Thymus (tissue), 11 donors: ENCODE measurements around the gene SEC14L5. TPM values are rescaled to one million over a fixed set of nuclear protein-coding genes. Genes with fewer than 3 reads are reported as not detected.

ENCODE experiments used
- DNase-seq, 9 donors: peaks; one replicate each; pipeline ENCODE4 v3.0.0-alpha.2; 2013; ENCODE audit warnings: low spot score in 9 of 9, low read depth in 6 of 9, missing footprints in 1 of 9
- H3K27ac ChIP-seq, 2 donors: one replicate each; pipeline ENCODE4 v1.5.1; 2013; ENCODE audit warnings: control low read depth in 1 of 2, low read depth in 1 of 2, low read length in 1 of 2, mild to moderate bottlenecking in 1 of 2, moderate library complexity in 1 of 2
- H3K27me3 ChIP-seq, 2 donors: one replicate each; pipeline ENCODE4 v1.5.1; 2013; ENCODE audit warnings: low read length in 1 of 2; ENCODE audit not compliant: control insufficient read depth in 2 of 2, insufficient read depth in 1 of 2
- H3K36me3 ChIP-seq, 2 donors: one replicate each; pipeline ENCODE4 v1.5.1; 2013; ENCODE audit warnings: low read length in 1 of 2, mild to moderate bottlenecking in 1 of 2, moderate library complexity in 1 of 2; ENCODE audit not compliant: control insufficient read depth in 2 of 2, insufficient read depth in 2 of 2
- H3K4me1 ChIP-seq, 2 donors: one replicate each; pipeline ENCODE4 v1.5.1; 2013; ENCODE audit warnings: low read length in 2 of 2; ENCODE audit not compliant: control insufficient read depth in 2 of 2, insufficient read depth in 2 of 2
- H3K4me3 ChIP-seq, 2 donors: one replicate each; pipeline ENCODE4 v1.5.1; 2013; ENCODE audit warnings: low read length in 2 of 2, control low read depth in 1 of 2, mild to moderate bottlenecking in 1 of 2
- H3K9me3 ChIP-seq, 2 donors: one replicate each; pipeline ENCODE4 v1.5.1; 2013; ENCODE audit warnings: low read length in 1 of 2, mild to moderate bottlenecking in 1 of 2; ENCODE audit not compliant: control insufficient read depth in 2 of 2, insufficient read depth in 1 of 2
- WGBS: extraction: QIAGEN DNeasy Blood & Tissue Kit; methylation state at CpG from one replicate; pipeline ENCODE4 v1.1.7; 2013; 5-methylcytosine and 5-hydroxymethylcytosine counted together
- polyA plus RNA-seq: library from polyadenylated mRNA; stranded (reverse); fragments of 200-250 nt; gene quantifications from one replicate; pipeline ENCODE4 v1.2.3, GENCODE V29; 2013
- total RNA-seq: library from RNA; stranded (reverse); fragments of 120-200 nt; gene quantifications from one replicate; pipeline ENCODE4 v1.2.4, GENCODE V29; 2013
- donor health status: healthy.

Gene SEC14L5
- total and polyA plus RNA-seq, 2 donors: 0.14 to 0.24 TPM

DNA sequence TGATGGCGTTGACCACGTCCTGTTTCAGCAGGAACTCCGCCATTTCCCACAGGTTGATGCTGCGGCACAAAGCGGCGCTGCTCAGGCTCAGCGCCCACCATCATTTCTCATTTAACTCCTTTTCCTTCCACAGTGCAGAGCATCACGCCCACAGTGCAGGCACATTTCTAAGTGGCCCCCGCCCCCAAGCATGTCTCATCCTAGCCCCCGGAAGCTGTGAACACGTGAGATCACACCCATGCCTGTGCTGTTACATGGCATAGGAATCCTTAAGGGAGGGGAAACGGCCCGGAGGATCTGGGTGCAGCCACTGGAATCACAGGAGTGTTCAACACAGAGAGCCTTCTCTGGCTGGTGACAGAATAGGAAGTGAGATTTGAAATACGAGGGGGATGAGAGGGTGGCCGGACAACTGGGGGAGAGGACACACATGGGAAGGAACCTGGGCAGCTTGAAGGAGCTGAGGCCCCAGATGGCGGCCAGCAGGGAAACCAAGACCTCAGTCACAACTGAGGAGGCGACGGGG lies 70.9 kb downstream of the SEC14L5 start:
- peaks cover 8% of the 10 kb centered on the region in 2 donors for H3K4me1 ChIP-seq
- H3K9me3 ChIP-seq: no peaks in the 10 kb centered on the region
- DNase-seq: no peak
- no peak overlapping the region for H3K4me3 ChIP-seq
- H3K27me3 ChIP-seq: peaks cover 0 to 4% of the 10 kb centered on the region in 2 donors
- no peak overlapping the region for H3K27ac ChIP-seq
- WGBS: 97% methylated on average over 18 of the region's 18 CpGs
- peaks cover 0 to 24% of the 10 kb centered on the region in 2 donors for H3K36me3 ChIP-seq

DNA sequence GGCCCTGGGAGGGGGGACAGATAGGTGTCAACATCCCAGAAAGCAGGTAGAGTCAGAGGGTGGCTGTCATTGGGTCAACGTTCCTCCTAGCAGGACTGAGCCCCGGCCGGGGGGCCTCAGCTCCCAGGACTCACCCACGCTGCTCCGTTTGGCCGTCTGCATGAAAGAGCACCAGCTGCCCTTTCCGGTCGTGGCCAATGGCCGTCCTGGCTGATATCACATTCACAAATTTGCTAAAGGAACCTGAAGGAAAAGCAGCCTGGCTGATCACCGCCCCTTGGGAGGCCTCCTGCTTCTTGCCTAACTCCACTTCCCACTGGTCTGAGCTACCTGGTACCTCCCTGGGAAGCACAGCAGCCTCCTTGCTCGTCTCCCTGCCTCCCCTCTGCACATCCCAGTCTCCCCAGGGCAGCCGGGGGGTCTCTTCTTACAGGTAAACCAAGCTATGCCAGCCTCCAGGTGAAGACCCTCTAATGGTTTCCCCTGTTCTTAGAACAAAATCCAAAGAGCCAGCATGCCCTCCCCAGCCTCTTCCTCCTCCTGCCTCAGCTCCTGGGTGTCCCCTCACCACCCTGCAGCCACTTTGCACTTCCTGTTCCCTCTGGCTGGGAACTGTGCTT lies 72.2 kb downstream of the SEC14L5 start:
- DNase-seq: no peak
- no peaks in the 10 kb centered on the region for H3K9me3 ChIP-seq
- 90% methylated on average over 12 of the region's 12 CpGs for WGBS
- H3K4me1 ChIP-seq: peaks cover 14% of the 10 kb centered on the region in 2 donors
- peaks cover 0 to 4% of the 10 kb centered on the region in 2 donors for H3K27me3 ChIP-seq
- peaks cover 0 to 21% of the 10 kb centered on the region in 2 donors for H3K36me3 ChIP-seq
- H3K4me3 ChIP-seq: no peak overlapping the region
- H3K27ac ChIP-seq: no peak overlapping the region

DNA sequence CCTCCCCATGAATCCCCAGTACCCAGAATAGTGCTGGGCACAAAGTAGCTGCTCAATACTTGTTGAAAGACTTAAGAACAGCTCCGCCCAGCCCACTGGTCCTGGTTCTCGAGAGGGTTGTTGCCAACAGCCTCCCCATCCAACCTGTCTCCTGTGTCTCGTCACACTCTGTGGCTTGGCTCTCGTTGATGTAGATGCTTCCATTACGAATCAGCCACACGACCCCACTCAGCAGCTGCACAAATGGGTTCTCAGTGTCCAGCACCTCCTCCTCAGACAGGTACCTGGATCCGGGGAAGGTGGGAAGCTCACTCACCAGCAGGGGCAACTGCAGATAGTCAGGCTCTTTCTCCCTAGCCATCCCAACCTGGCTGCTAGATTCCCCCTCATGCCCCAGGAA lies 73.5 kb downstream of the SEC14L5 start:
- Histone ChIP-seq H3K4me1 (peaks cover 14 to 16% of the 10 kb centered on the region in 2 donors), H3K36me3 (peaks cover 0 to 19% of the 10 kb centered on the region in 2 donors), H3K27ac (no peak overlapping the region), H3K4me3 (no peak overlapping the region), H3K27me3 (peaks cover 0 to 4% of the 10 kb centered on the region in 2 donors), H3K9me3 (no peaks in the 10 kb centered on the region)
- WGBS: 95% methylated on average over 7 of the region's 7 CpGs
- no peak for DNase-seq

DNA sequence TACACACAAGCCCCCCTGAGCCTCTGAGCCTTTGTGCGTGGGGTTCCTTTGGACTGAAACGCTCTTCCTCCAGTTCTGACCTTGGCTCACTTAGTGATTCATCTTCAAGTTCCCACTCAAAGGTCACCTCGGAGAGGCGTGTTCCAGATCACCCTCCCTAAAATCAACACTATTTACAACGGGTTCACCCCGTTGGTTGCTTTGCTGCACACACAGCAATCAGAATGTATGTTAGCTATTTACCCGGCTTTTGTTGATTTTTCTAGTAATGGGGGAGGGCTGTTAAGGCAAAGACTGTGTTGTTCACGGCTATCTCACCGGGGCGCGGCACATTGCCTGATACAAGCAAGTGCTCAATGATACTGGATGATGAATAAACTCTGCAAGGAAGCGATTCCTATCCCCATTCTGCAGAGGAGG lies 74.6 kb downstream of the SEC14L5 start:
- peaks cover 14 to 18% of the 10 kb centered on the region in 2 donors for H3K4me1 ChIP-seq
- no peaks in the 10 kb centered on the region for H3K9me3 ChIP-seq
- H3K36me3 ChIP-seq: peaks cover 0 to 12% of the 10 kb centered on the region in 2 donors
- DNase-seq: no peak
- H3K4me3 ChIP-seq: peak overlapping the region; percentile 60 to 90
- no peak overlapping the region for H3K27ac ChIP-seq
- WGBS: 64% methylated on average over 12 of the region's 12 CpGs
- peaks cover 0 to 4% of the 10 kb centered on the region in 2 donors for H3K27me3 ChIP-seq

DNA sequence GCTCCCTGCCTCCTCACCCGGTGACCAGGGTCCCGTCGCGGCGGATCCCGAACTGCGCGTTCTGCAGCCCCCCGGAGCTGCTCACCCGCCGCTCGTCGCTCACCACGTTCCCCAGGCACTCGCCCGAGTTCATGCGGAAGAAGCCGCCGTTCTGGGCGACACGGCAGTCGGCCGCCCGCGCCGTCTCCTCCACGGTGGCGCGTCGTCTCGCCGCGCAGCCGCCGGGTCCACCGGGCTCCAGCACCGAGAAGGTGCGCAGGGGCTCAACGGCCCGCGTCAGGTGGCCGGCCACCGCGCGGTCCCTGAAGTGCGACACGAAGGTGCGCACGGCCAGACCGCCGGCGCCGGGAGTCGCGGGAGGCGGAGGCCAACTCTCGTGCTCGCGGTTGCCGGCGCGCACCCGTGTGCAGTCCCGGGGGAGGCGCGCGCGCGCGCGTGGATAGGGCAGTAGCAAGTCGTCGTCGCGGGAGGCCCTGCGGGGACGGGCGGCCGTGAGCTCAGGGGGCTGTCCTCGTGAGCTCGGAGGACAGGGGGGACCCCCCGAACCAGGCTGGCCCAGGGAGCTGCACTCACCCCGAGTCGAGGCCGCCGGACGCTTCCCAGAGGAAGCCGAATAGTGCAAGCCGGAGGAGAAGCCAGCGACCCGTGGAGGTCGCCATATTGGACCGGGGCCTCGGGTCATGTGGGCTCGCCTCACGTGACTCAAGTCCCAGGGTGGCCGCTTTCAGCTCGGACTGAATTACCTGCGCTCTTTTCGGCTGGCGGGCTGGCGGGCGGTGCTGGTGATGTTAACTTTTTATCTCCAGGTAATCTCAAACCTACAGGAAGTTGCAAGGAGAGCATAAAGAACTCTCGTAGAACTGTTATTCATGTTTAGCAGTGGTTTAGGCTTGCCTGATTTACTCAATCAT lies 75.4 kb downstream of the SEC14L5 start, which contains the start of gene NAGPA:
Gene NAGPA, minus strand, starts transcription at position 680 of the 911 bp plus-strand sequence. Its CDS starts 21 bp downstream, at position 659.
- Histone ChIP-seq H3K4me1 (peaks cover 14 to 18% of the 10 kb centered on the region in 2 donors), H3K9me3 (no peaks in the 10 kb centered on the region), H3K27me3 (peaks cover 0 to 4% of the 10 kb centered on the region in 2 donors), H3K27ac (peak within 1 kb of the TSS; percentile 40 to 42), H3K36me3 (peaks cover 0 to 8% of the 10 kb centered on the region in 2 donors), H3K4me3 (peak within 1 kb of the TSS; percentile 60 to 90)
- WGBS: under 1% methylated on average over 104 of the region's 104 CpGs
- peak; percentile 53 to 90 (median 82) for DNase-seq

DNA sequence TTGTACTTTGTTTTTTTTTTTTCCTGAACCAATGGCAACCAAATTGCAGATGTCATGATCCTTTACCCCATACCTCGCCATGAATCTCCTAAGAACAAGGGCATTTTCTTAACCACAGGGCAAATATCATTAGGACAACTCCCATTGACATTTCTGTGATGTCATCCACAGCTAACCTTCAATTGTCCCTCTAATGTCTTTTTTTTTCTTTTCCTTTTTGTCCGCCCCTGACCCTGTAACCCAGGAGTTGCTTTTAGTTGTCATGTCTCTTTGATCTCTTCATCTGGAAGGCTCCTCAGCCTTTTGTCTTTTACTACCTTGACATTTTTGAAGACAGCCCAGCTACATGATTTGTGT lies 76.0 kb downstream of the SEC14L5 start:
- H3K36me3 ChIP-seq: peaks cover 0 to 1% of the 10 kb centered on the region in 2 donors
- WGBS: 23% methylated on average over 2 of the region's 2 CpGs
- DNase-seq: no peak
- peak overlapping the region; percentile 60 to 90 for H3K4me3 ChIP-seq
- H3K27me3 ChIP-seq: peaks cover 0 to 4% of the 10 kb centered on the region in 2 donors
- peak overlapping the region; percentile 19 to 40 for H3K27ac ChIP-seq
- no peaks in the 10 kb centered on the region for H3K9me3 ChIP-seq
- peaks cover 14 to 18% of the 10 kb centered on the region in 2 donors for H3K4me1 ChIP-seq

DNA sequence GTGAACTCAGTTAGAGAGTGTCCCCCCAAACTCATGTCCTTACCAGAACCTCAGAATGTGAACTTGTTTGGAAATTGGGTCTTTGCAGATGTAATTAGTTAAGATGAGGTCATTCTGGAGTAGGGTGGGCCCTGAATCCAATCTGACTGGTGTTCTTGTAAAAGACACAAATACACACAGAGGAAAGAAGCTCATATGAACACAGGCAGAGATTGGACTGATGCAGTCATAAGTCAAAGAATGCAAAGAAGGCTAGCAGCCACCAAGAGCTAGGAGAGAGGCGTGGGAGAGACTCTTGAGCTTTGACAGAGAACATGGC lies 77.7 kb downstream of the SEC14L5 start:
- H3K9me3 ChIP-seq: no peaks in the 10 kb centered on the region
- no peak overlapping the region for H3K4me3 ChIP-seq
- H3K4me1 ChIP-seq: peaks cover 14 to 18% of the 10 kb centered on the region in 2 donors
- H3K27ac ChIP-seq: no peak overlapping the region
- 94% methylated on average over 1 of the region's 1 CpG for WGBS
- peaks cover 0 to 6% of the 10 kb centered on the region in 2 donors for H3K27me3 ChIP-seq
- DNase-seq: no peak
- no peaks in the 10 kb centered on the region for H3K36me3 ChIP-seq

DNA sequence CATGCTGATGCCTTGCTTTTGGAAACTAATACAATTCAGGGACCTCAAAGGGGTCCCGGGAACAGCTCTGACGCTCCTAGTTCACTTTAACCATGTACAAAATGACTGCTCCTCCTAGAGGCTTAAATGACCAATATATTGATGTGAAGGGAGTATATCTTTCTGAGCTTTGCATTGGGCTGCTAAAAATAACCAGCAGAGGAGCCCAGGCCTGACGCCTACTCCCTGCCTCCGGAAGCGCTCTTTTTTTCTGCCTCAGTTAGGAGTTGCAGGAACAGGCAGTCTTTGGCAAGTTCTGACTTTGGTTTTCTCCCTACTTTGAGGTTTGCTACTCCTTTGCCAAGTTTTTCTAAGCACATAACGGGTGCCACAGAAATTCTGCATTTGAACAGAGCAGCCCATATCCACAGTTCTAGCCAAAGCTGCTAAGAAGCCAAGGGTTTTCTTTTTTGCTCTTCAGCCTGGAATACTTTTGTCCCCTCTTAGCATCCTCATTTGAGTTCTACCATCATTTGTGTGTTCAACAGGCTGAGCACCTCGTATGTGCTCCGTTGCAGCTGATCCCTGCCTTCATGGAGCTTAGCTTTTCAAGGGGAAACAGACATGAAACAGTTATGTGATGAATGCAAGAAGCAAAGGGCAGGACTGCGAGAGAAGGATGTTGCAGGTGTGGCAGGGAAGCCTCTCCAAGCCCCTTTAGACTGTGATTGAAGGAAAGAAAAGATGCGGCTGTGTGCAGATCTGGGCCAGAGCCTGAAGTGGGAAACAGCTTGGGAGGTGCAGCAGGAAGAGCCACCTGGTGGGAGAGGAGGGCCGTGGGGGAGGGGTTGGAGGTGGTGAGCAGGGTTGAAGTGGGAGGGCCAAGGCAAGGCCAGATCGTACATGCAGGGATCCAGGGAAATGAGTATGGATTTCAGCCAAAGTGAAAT lies 78.4 kb downstream of the SEC14L5 start:
- 84% methylated on average over 12 of the region's 12 CpGs for WGBS
- H3K4me1 ChIP-seq: peaks cover 14 to 18% of the 10 kb centered on the region in 2 donors
- no peak overlapping the region for H3K4me3 ChIP-seq
- H3K36me3 ChIP-seq: no peaks in the 10 kb centered on the region
- H3K27ac ChIP-seq: no peak overlapping the region
- DNase-seq: no peak
- H3K9me3 ChIP-seq: no peaks in the 10 kb centered on the region
- H3K27me3 ChIP-seq: peaks cover 0 to 6% of the 10 kb centered on the region in 2 donors
